ENCODE results near the gene CCDC194. TPM values are rescaled to one million over a fixed set of nuclear protein-coding genes. Genes with fewer than 3 reads are reported as not detected.

Gene CCDC194
- total RNA-seq, 2 donors from 2014 or later, result 0.44 TPM; not detected in 1

GRCh38 chr19:17351815-17352435 lies 42.1 kb downstream of the CCDC194 start:
- ATAC-seq (no peak), DNase-seq (no peak)
- peaks cover 4% of the 10 kb centered on the region for H3K36me3 Mint-ChIP-seq (ENCODE audit: low read depth)
- H3K4me1 Mint-ChIP-seq, result peaks cover 9% of the 10 kb centered on the region
- H3K27ac Mint-ChIP-seq, result no peak overlapping the region
- H3K9me3 ChIP-seq (ENCODE audit: control insufficient read depth, low read length, poor library complexity, severe bottlenecking), result no peaks in the 10 kb centered on the region
- H3K4me3 Mint-ChIP-seq, result no peak overlapping the region
- peaks cover 43% of the 10 kb centered on the region for H3K27me3 Mint-ChIP-seq

- Mint-ChIP-seq H3K27me3 (peaks cover 40% of the 10 kb centered on the region), H3K4me3 (no peak overlapping the region), H3K4me1 (peaks cover 14% of the 10 kb centered on the region), H3K27ac (peak overlapping the region; percentile 67), H3K36me3 (ENCODE audit: low read depth) (peaks cover 4% of the 10 kb centered on the region)
- H3K9me3 ChIP-seq (ENCODE audit: control insufficient read depth, low read length, poor library complexity, severe bottlenecking), result no peaks in the 10 kb centered on the region
- no peak for DNase-seq
- ATAC-seq, result no peak
Measured at GRCh38 chr19:17348700-17349099, 45.3 kb downstream of the CCDC194 start.

GRCh38 chr19:17347877-17348276 lies 46.1 kb downstream of the CCDC194 start:
- ATAC-seq (no peak), DNase-seq (no peak)
- no peak overlapping the region for H3K27ac Mint-ChIP-seq
- peaks cover 32% of the 10 kb centered on the region for H3K27me3 Mint-ChIP-seq
- H3K36me3 Mint-ChIP-seq (ENCODE audit: low read depth), result peaks cover 2% of the 10 kb centered on the region
- H3K9me3 ChIP-seq (ENCODE audit: control insufficient read depth, low read length, poor library complexity, severe bottlenecking), result no peaks in the 10 kb centered on the region
- no peak overlapping the region for H3K4me3 Mint-ChIP-seq
- peaks cover 8% of the 10 kb centered on the region for H3K4me1 Mint-ChIP-seq

- no peak for ATAC-seq
- Mint-ChIP-seq H3K27me3 (peaks cover 27% of the 10 kb centered on the region), H3K36me3 (ENCODE audit: low read depth) (peaks cover 2% of the 10 kb centered on the region), H3K4me3 (no peak overlapping the region), H3K27ac (no peak overlapping the region), H3K4me1 (peaks cover 8% of the 10 kb centered on the region)
- no peaks in the 10 kb centered on the region for H3K9me3 ChIP-seq (ENCODE audit: control insufficient read depth, low read length, poor library complexity, severe bottlenecking)
- DNase-seq, result no peak
Measured at GRCh38 chr19:17347361-17347760, 46.6 kb downstream of the CCDC194 start.

- peaks cover 18% of the 10 kb centered on the region for H3K27me3 Mint-ChIP-seq
- DNase-seq, result peak; percentile 59 to 74 (median 69)
- H3K9me3 ChIP-seq (ENCODE audit: control insufficient read depth, low read length, poor library complexity, severe bottlenecking), result no peaks in the 10 kb centered on the region
- H3K4me1 Mint-ChIP-seq, result peaks cover 6% of the 10 kb centered on the region
- H3K27ac Mint-ChIP-seq, result peak overlapping the region; percentile 32
- ATAC-seq, result peak; percentile 96
- H3K36me3 Mint-ChIP-seq (ENCODE audit: low read depth), result peaks cover 2% of the 10 kb centered on the region
- no peak overlapping the region for H3K4me3 Mint-ChIP-seq
Measured at GRCh38 chr19:17346109-17346671, 47.8 kb downstream of the CCDC194 start.

GRCh38 chr19:17341845-17342244 lies 52.2 kb downstream of the CCDC194 start:
- Mint-ChIP-seq H3K4me1 (peaks cover 15% of the 10 kb centered on the region), H3K36me3 (ENCODE audit: low read depth) (no peaks in the 10 kb centered on the region), H3K4me3 (no peak overlapping the region), H3K27me3 (no peaks in the 10 kb centered on the region), H3K27ac (no peak overlapping the region)
- no peak for DNase-seq
- no peak for ATAC-seq
- H3K9me3 ChIP-seq (ENCODE audit: control insufficient read depth, low read length, poor library complexity, severe bottlenecking), result no peaks in the 10 kb centered on the region

- H3K9me3 ChIP-seq (ENCODE audit: control insufficient read depth, low read length, poor library complexity, severe bottlenecking), result no peaks in the 10 kb centered on the region
- Mint-ChIP-seq H3K4me3 (no peak overlapping the region), H3K27me3 (no peaks in the 10 kb centered on the region), H3K27ac (no peak overlapping the region), H3K4me1 (peaks cover 15% of the 10 kb centered on the region), H3K36me3 (ENCODE audit: low read depth) (no peaks in the 10 kb centered on the region)
- DNase-seq, result no peak
- no peak for ATAC-seq
Measured at GRCh38 chr19:17341386-17341785, 52.6 kb downstream of the CCDC194 start.

- Mint-ChIP-seq H3K27ac (no peak overlapping the region), H3K4me3 (no peak overlapping the region), H3K4me1 (peaks cover 11% of the 10 kb centered on the region), H3K27me3 (no peaks in the 10 kb centered on the region), H3K36me3 (ENCODE audit: low read depth) (no peaks in the 10 kb centered on the region)
- ATAC-seq (no peak), DNase-seq (no peak)
- H3K9me3 ChIP-seq (ENCODE audit: control insufficient read depth, low read length, poor library complexity, severe bottlenecking), result no peaks in the 10 kb centered on the region
Measured at GRCh38 chr19:17340871-17341357, 53.1 kb downstream of the CCDC194 start.

Other genes starting within 250 kb of the CCDC194 start
- 10 to 100 TPM; 21.7 to 23.1 TPM for gene USE1, start 178.8 kb downstream of the CCDC194 start, total RNA-seq
- 10 to 100 TPM; 13.9 to 14.9 TPM for gene OCEL1, start 168.0 kb downstream of the CCDC194 start, total RNA-seq
- gene NR2F6, start 148.3 kb downstream of the CCDC194 start, total RNA-seq, result 1 to 10 TPM; 1.8 to 2.1 TPM
- gene USHBP1, start 129.5 kb downstream of the CCDC194 start, total RNA-seq, result under 1 TPM in 1 of 2 donors, not detected in 1; 0.26 TPM
- gene BABAM1, start 126.8 kb downstream of the CCDC194 start, total RNA-seq, result 10 to 100 TPM; 70.7 to 72.2 TPM
- gene ANKLE1, start 112.3 kb downstream of the CCDC194 start, total RNA-seq, result 1 to 10 TPM; 1.4 to 2.0 TPM
- 1 to 10 TPM; 5.0 to 7.1 TPM for gene ABHD8, start 90.8 kb downstream of the CCDC194 start, total RNA-seq
- 10 to 100 TPM; 47.0 to 47.1 TPM for gene MRPL34, start 88.3 kb downstream of the CCDC194 start, total RNA-seq
- gene DDA1, start 84.6 kb downstream of the CCDC194 start, total RNA-seq, result 10 to 100 TPM; 40.3 to 50.3 TPM
- gene ANO8, start 59.3 kb downstream of the CCDC194 start, total RNA-seq, result 10 to 100 TPM; 15.9 to 17.7 TPM
- gene GTPBP3, start 56.6 kb downstream of the CCDC194 start, total RNA-seq, result 10 to 100 TPM; 27.5 to 33.3 TPM
- gene PLVAP, start 16.9 kb downstream of the CCDC194 start, total RNA-seq, result not detected
- 10 to 100 TPM; 36.7 to 38.1 TPM for gene BST2, start 11.4 kb upstream of the CCDC194 start, total RNA-seq
- gene MVB12A, start 25.9 kb upstream of the CCDC194 start, total RNA-seq, result 10 to 100 TPM; 17.9 to 20.3 TPM
- gene TMEM221, start 54.5 kb upstream of the CCDC194 start, total RNA-seq, result not detected
- not detected for gene NXNL1, start 66.7 kb upstream of the CCDC194 start, total RNA-seq
- 1 to 10 TPM; 5.8 to 7.1 TPM for gene SLC27A1, start 76.3 kb upstream of the CCDC194 start, total RNA-seq
- gene PGLS, start 117.5 kb upstream of the CCDC194 start, total RNA-seq, result 10 to 100 TPM; 48.6 to 53.7 TPM
- gene COLGALT1, start 161.5 kb upstream of the CCDC194 start, total RNA-seq, result 10 to 100 TPM; 42.1 to 42.4 TPM

Data from T-helper 17 cell (primary cell).